VCaP (cell line): Measurements from ENCODE around the gene SLC29A1.

Experiments
- H3K27ac ChIP-seq: fragments of 450-650 bp; 2 replicates; pipeline ENCODE4 v1.5.1; 2017
- CTCF ChIP-seq: fragments of 450-650 bp; conservative IDR thresholded peaks from 2 replicates; pipeline ENCODE4 v1.5.1; 2017; ENCODE audit warnings: mild to moderate bottlenecking, moderate library complexity

SLC29A1 gene

GRCh38 chr6:44267252-44267651, 43.9 kb downstream of the SLC29A1 start:
- no peak for TF ChIP-seq CTCF
- H3K27ac ChIP-seq, result no peak overlapping the region

GRCh38 chr6:44268095-44268628, 44.8 kb downstream of the SLC29A1 start:
- no peak overlapping the region for H3K27ac ChIP-seq
- peak; percentile 99 for TF ChIP-seq CTCF

- H3K27ac ChIP-seq, result no peak overlapping the region
- no peak for TF ChIP-seq CTCF
These were observed 46.0 kb downstream of the SLC29A1 start for GRCh38 chr6:44269178-44269920.

- no peak for TF ChIP-seq CTCF
These were observed 46.6 kb downstream of the SLC29A1 start, which contains the start of gene TMEM151B for GRCh38 chr6:44269921-44270525. TSS of gene TMEM151B (plus strand) at chr6:44270450. CDS start at chr6:44270743, 293 bp downstream.

GRCh38 chr6:44270526-44271405, 47.4 kb downstream of the SLC29A1 start:
- peak overlapping the region; percentile 46; the same call in 1 of the 2 replicates for H3K27ac ChIP-seq
- TF ChIP-seq CTCF, result peak; percentile 19; the same call in 1 of the 2 replicates

More at GRCh38 chr6:44269921-44270525, 46.6 kb downstream of the SLC29A1 start, which contains the start of gene TMEM151B:
- peak within 1 kb of the TSS; percentile 46; the same call in 1 of the 2 replicates for H3K27ac ChIP-seq

- TF ChIP-seq CTCF, result no peak
- no peak overlapping the region for H3K27ac ChIP-seq
These were observed 48.0 kb downstream of the SLC29A1 start for GRCh38 chr6:44271406-44271723.

GRCh38 chr6:44271914-44272313, 48.5 kb downstream of the SLC29A1 start:
- TF ChIP-seq CTCF, result no peak
- no peak overlapping the region for H3K27ac ChIP-seq
